ENCODE measurements around the gene XXYLT1. TPM values are rescaled to one million over a fixed set of nuclear protein-coding genes. Genes with fewer than 3 reads are reported as not detected.

XXYLT1 gene
- total RNA-seq, 1 donor = 21.0 TPM

DNA sequence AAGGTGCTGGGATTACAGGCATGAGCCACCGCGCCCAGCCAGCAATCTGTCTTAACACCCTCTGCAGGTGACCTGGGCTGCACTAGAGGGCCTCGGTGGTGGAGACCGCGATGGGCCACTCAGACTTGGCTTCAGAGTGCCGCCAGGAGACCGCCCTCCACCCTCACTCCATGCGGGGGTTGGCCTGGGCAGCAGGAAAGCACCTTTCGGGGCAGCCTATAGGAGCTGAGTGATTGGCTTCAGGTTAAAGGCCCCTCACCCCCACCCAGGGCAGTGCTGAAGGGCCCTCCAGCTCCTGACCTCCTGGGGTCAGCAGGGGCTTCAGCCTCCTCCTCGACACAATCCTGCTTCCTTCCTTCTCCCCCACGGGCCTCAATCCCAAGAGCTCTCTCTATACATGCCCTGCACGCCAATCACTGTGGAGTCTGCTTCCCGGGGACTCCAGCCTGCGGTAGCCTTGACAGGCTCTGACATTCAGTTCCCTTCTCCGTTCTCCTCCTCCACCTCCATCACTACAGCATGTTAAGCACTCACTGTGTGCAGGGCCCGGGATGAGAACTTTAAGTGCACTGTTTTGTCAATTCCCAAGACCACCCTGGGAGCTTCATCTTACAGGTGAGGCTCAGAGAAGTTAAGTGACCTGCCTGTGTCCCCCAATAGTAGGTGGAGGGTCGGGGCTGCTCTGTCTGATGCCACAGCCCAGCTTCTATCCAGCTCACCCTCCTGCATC is 225.3 kb downstream of the XXYLT1 start:
- no peak for DNase-seq (ENCODE audit: low read depth)
- TF ChIP-seq, protein P1, sequence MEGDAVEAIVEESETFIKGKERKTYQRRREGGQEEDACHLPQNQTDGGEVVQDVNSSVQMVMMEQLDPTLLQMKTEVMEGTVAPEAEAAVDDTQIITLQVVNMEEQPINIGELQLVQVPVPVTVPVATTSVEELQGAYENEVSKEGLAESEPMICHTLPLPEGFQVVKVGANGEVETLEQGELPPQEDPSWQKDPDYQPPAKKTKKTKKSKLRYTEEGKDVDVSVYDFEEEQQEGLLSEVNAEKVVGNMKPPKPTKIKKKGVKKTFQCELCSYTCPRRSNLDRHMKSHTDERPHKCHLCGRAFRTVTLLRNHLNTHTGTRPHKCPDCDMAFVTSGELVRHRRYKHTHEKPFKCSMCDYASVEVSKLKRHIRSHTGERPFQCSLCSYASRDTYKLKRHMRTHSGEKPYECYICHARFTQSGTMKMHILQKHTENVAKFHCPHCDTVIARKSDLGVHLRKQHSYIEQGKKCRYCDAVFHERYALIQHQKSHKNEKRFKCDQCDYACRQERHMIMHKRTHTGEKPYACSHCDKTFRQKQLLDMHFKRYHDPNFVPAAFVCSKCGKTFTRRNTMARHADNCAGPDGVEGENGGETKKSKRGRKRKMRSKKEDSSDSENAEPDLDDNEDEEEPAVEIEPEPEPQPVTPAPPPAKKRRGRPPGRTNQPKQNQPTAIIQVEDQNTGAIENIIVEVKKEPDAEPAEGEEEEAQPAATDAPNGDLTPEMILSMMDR (IDR thresholded peaks at IDR 0.05; ENCODE audit: insufficient read depth, low read length) = no peak
- no peak overlapping the region for H3K4me3 ChIP-seq (ENCODE audit: low read depth, low read length)

DNA sequence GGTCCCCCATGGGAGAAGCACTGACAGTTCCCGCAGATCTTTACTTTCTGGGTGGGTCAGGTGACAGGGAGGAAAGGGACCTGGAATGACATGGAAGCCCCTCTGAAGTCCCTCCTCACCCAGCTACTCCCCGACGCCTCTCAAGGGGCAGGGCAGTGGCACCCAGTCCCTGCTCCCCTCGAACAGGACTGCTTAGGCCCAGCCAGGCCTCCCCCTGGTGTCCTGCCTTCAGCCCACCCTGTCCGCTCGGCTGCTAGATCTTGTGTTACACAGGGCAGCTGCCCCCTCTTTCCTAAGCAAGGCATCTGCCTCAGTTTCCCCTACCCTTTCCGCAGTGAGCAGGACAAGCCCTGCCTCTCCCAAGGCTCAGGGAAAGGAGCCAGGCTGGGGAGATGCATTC is 226.5 kb downstream of the XXYLT1 start:
- TF ChIP-seq, protein P1 (IDR thresholded peaks at IDR 0.05; ENCODE audit: insufficient read depth, low read length) = no peak
- DNase-seq (ENCODE audit: low read depth) = no peak
- no peak overlapping the region for H3K4me3 ChIP-seq (ENCODE audit: low read depth, low read length)

DNA sequence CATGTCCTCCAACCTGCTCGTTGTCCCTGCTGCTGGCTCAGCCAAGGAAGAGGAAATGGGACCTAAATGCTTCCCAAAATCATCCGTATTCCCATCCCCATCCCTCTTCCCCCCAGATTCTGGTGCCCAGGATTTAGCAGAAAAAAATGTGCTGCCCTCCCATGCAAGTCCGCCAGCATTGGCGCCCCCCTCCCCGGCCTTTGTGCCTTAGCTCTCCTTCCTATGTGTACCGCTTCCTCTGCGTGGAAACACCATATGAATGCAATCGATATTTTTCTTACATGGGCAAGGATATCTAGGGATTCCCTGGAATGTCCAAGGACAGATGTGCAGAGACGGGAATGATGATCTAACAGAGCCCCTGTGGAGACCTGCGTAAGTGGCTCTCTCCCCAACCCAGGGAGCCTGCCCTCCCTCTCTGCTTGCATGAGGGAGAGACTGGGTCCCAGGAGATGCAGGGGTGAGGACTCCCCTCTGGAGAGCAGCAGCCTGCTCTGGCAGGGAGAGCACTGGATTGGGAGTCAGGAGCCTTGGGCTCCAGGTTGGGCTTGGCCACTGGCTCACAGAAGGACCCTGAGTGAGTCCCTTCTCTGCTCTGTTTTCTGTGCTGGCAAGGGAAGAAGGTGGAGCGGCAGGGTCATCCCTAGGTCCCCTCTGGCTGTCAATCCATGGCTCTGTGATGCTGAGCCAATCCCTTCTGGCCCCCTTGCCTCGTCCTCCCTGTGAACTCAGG is 227.2 kb downstream of the XXYLT1 start:
- DNase-seq (ENCODE audit: low read depth) = no peak
- TF ChIP-seq, protein P1 (IDR thresholded peaks at IDR 0.05; ENCODE audit: insufficient read depth, low read length) = no peak
- H3K4me3 ChIP-seq (ENCODE audit: low read depth, low read length) = no peak overlapping the region

DNA sequence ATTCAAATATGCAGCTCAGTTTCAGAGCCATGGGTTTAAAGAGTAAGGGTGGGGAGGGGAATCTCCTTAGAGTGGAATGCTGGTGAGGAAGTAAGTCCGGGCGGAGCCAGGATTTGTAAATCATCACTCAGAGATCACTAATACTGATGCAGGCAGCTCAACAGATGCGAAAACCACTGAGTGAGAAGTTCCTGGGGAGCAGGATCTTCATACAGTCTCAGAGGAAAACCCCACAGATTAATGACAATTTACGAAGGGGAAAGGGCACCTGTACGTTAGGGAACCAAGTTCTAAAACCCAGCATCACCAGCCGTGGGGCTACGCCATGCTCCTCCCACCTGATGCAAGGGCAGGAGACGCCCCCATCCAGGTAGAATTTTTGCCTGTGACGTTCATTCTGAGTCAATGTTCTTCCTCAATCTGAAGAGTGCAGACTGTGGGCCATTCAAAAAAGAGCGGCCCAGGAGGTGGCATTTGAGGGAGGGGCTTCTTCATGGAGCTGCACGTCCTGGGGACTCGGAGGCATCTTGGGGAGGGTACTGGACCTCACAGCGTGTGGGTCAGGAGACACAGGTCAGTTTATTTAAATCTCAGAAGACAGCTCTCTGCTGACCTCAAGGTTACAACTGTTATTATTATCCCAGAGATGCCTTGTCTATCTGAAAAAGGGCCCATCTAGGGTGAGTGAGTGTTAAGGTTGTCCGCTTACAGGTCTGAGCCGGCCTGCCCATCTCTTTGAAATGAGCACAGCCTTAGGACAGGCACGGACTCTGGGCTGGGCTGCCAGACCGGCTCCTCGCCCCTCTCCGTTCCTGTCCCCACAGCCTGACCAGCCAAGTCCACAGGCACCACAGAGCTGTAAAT is 228.0 kb downstream of the XXYLT1 start:
- TF ChIP-seq, protein P1 (IDR thresholded peaks at IDR 0.05; ENCODE audit: insufficient read depth, low read length) = no peak
- no peak for DNase-seq (ENCODE audit: low read depth)
- no peak overlapping the region for H3K4me3 ChIP-seq (ENCODE audit: low read depth, low read length)

DNA sequence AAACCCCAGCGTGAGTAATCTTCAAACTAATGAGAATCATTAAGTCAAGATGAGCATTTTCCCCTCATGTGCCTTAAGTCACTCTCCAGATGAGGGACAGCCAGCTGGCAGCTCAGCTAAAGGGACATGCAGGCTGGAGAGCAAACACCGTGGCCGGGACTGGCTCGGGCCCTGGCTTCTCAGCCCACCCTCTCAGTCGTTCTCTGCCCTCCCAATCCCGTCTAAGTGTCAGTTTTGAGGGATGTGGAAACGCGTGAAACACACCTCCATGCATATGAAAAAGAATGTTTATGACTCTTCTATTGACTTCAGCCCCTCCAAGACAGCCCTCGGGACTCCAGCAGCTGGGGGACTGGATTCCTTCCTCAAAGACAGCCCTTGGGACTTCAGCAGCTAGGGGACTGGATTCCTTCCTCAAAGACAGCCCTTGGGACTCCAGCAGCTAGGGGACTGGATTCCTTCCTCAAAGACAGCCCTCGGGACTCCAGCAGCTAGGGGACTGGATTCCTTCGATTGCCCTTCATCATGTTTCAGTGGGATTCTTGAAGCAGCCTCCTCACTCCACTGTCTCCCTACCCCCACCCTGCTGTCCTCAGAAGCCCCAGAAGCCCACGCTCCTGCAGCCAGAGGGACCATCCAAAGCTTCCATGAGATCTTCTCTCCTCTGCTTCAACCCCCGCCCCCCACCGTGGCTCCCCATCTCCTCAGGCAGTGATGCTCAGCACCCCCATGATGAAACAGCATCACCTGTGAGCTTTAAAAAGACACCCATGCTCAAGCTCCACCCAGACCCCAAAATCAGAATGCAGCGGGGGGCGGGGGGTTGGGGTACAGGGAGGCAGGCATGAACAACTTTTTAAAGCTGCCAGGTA is 228.9 kb downstream of the XXYLT1 start:
- TF ChIP-seq, protein P1 (IDR thresholded peaks at IDR 0.05; ENCODE audit: insufficient read depth, low read length) = no peak
- no peak overlapping the region for H3K4me3 ChIP-seq (ENCODE audit: low read depth, low read length)
- no peak for DNase-seq (ENCODE audit: low read depth)
